ENCODE measurements around the gene MEIS3. TPM values are rescaled to one million over a fixed set of nuclear protein-coding genes. Genes with fewer than 3 reads are reported as not detected.

The MEIS3 gene
- total RNA-seq, 4 donors from 2014 or later: 11.5 to 30.8 (median 16.8) TPM

GRCh38 chr19:47447470-47448359, 28.4 kb upstream of the MEIS3 start:
- Histone ChIP-seq H3K4me3 (peak overlapping the region in 1 of 4 donors; percentile 7), H3K4me1 (peaks cover 0 to 23% (median 0%) of the 10 kb centered on the region in 4 donors), H3K9me3 (no peaks in the 10 kb centered on the region), H3K36me3 (no peaks in the 10 kb centered on the region), H3K27me3 (peaks cover 8 to 79% of the 10 kb centered on the region in 2 donors), H3K27ac (no peak overlapping the region)
- TF ChIP-seq POLR2A (IDR thresholded peaks at IDR 0.05) (no peak), EP300 (IDR thresholded peaks at IDR 0.05) (no peak), CTCF (IDR thresholded peaks at IDR 0.05) (no peak)
- WGBS, 2 donors: 3 to 6% methylated on average over 28 to 69 of the region's 95 CpGs
- no peak for DNase-seq (ENCODE audit: low spot score in 2 of 2)

- Histone ChIP-seq H3K9me3 (no peaks in the 10 kb centered on the region), H3K36me3 (no peaks in the 10 kb centered on the region), H3K4me1 (peaks cover 0 to 23% (median 0%) of the 10 kb centered on the region in 4 donors), H3K4me3 (no peak overlapping the region), H3K27me3 (peaks cover 8 to 88% of the 10 kb centered on the region in 2 donors), H3K27ac (no peak overlapping the region)
- no peak for DNase-seq (ENCODE audit: low spot score in 2 of 2)
- no peak for TF ChIP-seq EP300 (IDR thresholded peaks at IDR 0.05)
- TF ChIP-seq POLR2A (IDR thresholded peaks at IDR 0.05): no peak
- TF ChIP-seq CTCF (IDR thresholded peaks at IDR 0.05): no peak
- WGBS, 2 donors: 18 to 19% methylated on average over 28 of the region's 28 CpGs
These were observed 27.5 kb upstream of the MEIS3 start for GRCh38 chr19:47446534-47447469.

GRCh38 chr19:47445937-47446402, 26.6 kb upstream of the MEIS3 start:
- 3 to 6% methylated on average over 21 to 22 of the region's 22 CpGs for WGBS, 2 donors
- Histone ChIP-seq H3K27me3 (peaks cover 8 to 97% of the 10 kb centered on the region in 2 donors), H3K4me3 (no peak overlapping the region), H3K9me3 (no peaks in the 10 kb centered on the region), H3K36me3 (no peaks in the 10 kb centered on the region), H3K4me1 (peaks cover 0 to 23% (median 0%) of the 10 kb centered on the region in 4 donors), H3K27ac (no peak overlapping the region)
- no peak for DNase-seq (ENCODE audit: low spot score in 2 of 2)
- TF ChIP-seq CTCF (IDR thresholded peaks at IDR 0.05) (no peak), EP300 (IDR thresholded peaks at IDR 0.05) (no peak), POLR2A (IDR thresholded peaks at IDR 0.05) (no peak)

- WGBS, 2 donors: 44 to 46% methylated on average over 4 of the region's 4 CpGs
These were observed 26.2 kb upstream of the MEIS3 start for GRCh38 chr19:47445527-47445926.

More at GRCh38 chr19:47445527-47445926, 26.2 kb upstream of the MEIS3 start:
- Histone ChIP-seq H3K9me3 (no peaks in the 10 kb centered on the region), H3K4me3 (no peak overlapping the region), H3K4me1 (peaks cover 0 to 23% (median 0%) of the 10 kb centered on the region in 4 donors), H3K27me3 (peaks cover 8 to 100% of the 10 kb centered on the region in 2 donors), H3K27ac (no peak overlapping the region), H3K36me3 (no peaks in the 10 kb centered on the region)
- TF ChIP-seq POLR2A (IDR thresholded peaks at IDR 0.05) (no peak), CTCF (IDR thresholded peaks at IDR 0.05) (no peak), EP300 (IDR thresholded peaks at IDR 0.05) (no peak)
- DNase-seq (ENCODE audit: low spot score in 2 of 2): no peak
